Astrocyte of the spinal cord (primary cell): ENCODE results near the gene DDX18.

Source experiments
- DNase-seq: peaks from one replicate; pipeline ENCODE4 v3.0.0; 2011; ENCODE audit warnings: low read depth, low spot score
- H3K4me3 ChIP-seq: 2 replicates; pipeline ENCODE4 v1.5.1; 2011; ENCODE audit warnings: low read depth, mild to moderate bottlenecking, low read length, moderate library complexity
- CTCF ChIP-seq: IDR thresholded peaks from 2 replicates; pipeline ENCODE4 v1.5.1; 2012; ENCODE audit warnings: low read depth, mild to moderate bottlenecking, low read length, inconsistent platforms
- in situ Hi-C: cut with HindIII; loops from 2 replicates; pipeline ENCODE4 v1.10.0; 2017; ENCODE audit warnings: low sequenced_read_pairs

Gene DDX18

DNA sequence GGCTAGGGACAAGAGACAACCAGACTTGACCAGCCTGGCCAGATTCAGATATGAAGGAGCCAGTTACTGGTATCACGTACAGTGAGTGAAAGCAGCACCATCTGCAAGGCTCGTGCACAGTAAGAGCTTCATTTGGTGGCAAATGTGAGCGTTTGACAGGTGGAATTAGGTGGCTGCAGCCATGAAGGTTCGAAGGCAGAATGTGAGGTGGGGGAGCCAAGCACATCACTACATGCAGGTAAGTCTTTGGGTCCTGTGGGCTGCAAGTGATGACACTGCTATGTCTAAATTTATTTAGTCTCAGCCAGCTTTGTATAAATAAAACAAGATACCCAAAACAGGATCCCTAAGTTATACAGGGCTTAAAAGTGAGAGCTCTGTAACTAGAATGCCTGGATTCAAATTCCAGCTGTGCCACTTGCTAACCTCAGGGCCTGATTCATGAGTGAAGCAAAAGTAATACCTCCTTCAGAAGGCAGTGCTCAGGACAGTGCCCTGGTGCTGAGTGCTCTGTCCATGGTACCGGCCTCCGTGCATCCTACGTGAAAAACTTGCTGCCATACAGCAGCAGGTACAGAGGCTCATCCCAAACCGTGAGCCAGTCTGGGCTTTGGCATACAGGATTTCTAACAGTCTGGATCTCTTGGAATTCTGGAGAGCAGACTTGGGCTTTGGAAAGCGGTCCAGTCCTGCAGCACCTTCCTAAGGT, 18.6 kb downstream of the DDX18 start:
- no peak for TF ChIP-seq CTCF
- DNase-seq, result peak; percentile 38
- H3K4me3 ChIP-seq, result no peak overlapping the region
- in situ Hi-C loops, result no loop called here

DNA sequence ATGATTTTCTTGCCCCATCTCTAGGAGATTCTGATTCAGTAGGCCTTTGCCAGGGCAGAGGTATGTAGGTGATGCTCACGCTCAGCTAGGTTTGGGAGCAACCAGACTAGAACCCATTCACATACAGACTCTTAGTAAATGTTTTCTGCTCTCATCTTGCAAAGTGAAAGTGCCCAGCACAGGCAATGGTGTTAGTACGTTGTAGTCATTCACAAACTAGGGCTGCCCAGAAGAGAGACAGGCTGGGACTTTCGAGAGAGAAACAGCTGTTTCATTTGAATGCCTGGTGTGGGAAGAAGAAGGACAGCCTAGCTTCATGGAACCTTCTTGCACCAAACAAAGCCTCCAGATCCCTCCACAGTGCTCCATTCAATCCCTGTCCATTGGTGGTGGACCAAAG, 19.4 kb downstream of the DDX18 start:
- H3K4me3 ChIP-seq, result no peak overlapping the region
- in situ Hi-C loops, result no loop called here
- TF ChIP-seq CTCF, result no peak
- DNase-seq, result no peak

DNA sequence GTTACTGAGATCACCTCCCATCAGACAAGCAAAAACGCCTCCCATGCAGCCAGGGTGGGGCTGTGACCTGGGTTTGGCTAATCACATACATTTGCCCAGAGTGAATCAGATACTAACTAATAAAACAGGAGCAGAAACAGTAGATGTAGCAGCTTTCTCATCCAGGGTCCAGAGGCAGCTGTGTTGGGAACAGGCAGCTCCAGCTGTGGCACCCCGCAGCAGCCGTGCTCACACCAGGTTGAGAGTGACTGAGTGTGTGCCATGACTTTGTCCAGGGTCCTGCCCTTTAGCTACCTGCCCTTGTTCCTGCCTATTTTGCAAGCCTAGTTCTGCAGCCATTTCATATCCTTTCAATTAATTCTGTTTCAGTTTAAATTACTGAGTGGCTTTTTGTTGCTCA, 20.5 kb downstream of the DDX18 start:
- no peak for DNase-seq
- H3K4me3 ChIP-seq, result no peak overlapping the region
- in situ Hi-C loops, result no loop called here
- TF ChIP-seq CTCF, result no peak

DNA sequence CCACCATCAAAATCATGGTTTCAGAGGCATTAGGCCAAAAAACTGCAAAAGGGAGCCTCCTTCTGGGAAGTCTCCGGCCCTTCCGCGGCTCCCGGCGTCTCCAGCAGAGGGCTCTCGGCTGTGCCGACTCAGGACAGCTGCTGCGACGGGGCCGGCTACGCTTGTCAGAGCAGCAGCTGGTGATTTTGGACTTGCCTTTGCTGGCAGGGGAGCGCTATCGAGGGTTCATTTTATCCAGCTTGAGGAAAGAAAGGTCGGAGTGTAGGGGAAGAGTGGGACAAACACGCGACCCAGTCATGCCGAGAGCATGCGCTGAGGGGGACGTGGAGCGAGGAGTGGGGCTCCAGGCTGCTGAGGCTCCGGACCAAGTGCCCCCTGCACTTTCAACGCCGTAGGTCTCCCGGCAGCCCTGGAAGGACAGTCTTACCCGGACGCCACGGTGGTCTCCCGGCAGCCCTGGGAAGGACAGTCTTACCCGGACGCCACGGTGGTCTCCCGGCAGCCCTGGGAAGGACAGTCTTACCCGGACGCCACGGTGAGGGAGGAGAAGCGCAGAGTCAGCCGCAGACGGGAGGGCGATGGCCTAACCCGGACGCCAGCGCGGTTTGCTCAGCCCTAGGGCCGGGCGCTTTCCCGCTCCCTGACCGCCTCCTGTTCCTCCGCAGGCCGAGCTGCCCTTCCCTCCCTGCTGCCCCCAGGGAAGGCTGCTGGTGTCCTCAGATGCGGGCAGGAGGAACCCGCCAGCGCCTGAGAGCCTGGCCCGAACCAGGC, 21.7 kb downstream of the DDX18 start:
- H3K4me3 ChIP-seq, result peak overlapping the region; percentile 42
- peak; percentile 82 for DNase-seq
- TF ChIP-seq CTCF, result peak; percentile 98
- in situ Hi-C loops, result no loop called here

GRCh38 chr2:117845304-117845703, 30.8 kb downstream of the DDX18 start:
- in situ Hi-C loops, result no loop called here
- TF ChIP-seq CTCF, result no peak
- DNase-seq, result no peak
- H3K4me3 ChIP-seq, result no peak overlapping the region

- DNase-seq, result no peak
- no peak for TF ChIP-seq CTCF
- H3K4me3 ChIP-seq, result no peak overlapping the region
- in situ Hi-C loops, result no loop called here
These were observed 35.5 kb downstream of the DDX18 start for GRCh38 chr2:117850015-117850414.
